T-helper 22 cell (primary cell): ENCODE results near the gene MDC1.
"Not testable (repeated sequence)": the region's sequence is repeated elsewhere in the genome, so short reads cannot be mapped to it uniquely, and the experiment has no call there.

Experiments used
- DNase-seq: peaks from one replicate; pipeline ENCODE4 v3.0.0-alpha.2; 2020; ENCODE audit warnings: low read depth

Gene MDC1

GRCh38 chr6:30717129-30717844 is at the start of gene MDC1:
Gene MDC1, minus strand, starts transcription at chr6:30717281. Its CDS starts 2,106 bp downstream, at chr6:30715175.
- peak; percentile 99 for DNase-seq

- DNase-seq = no peak
These were observed 49.5 kb upstream of the MDC1 start for GRCh38 chr6:30766461-30767157.

- not testable (repeated sequence) for DNase-seq
These were observed 48.4 kb upstream of the MDC1 start for GRCh38 chr6:30765495-30765894.

GRCh38 chr6:30764490-30765043 is 47.5 kb upstream of the MDC1 start:
- DNase-seq = not testable (repeated sequence)

GRCh38 chr6:30763618-30764489 is 46.8 kb upstream of the MDC1 start:
- DNase-seq = no peak

- DNase-seq = no peak
These were observed 46.1 kb upstream of the MDC1 start for GRCh38 chr6:30763155-30763617.

GRCh38 chr6:30761791-30762429 is 44.8 kb upstream of the MDC1 start:
- no peak for DNase-seq

GRCh38 chr6:30760549-30760948 is 43.5 kb upstream of the MDC1 start:
- DNase-seq = no peak

- no peak for DNase-seq
These were observed 42.6 kb upstream of the MDC1 start for GRCh38 chr6:30759575-30760239.

GRCh38 chr6:30757261-30757904 is 40.3 kb upstream of the MDC1 start:
- DNase-seq = no peak

GRCh38 chr6:30756405-30757003 is 39.4 kb upstream of the MDC1 start:
- not testable (repeated sequence) for DNase-seq

- DNase-seq = no peak
These were observed 37.5 kb upstream of the MDC1 start for GRCh38 chr6:30754631-30755030.

- no peak for DNase-seq
These were observed 35.3 kb upstream of the MDC1 start for GRCh38 chr6:30752157-30752927.

- no peak for DNase-seq
These were observed 33.2 kb upstream of the MDC1 start for GRCh38 chr6:30750379-30750668.

GRCh38 chr6:30749554-30750378 is 32.7 kb upstream of the MDC1 start:
- no peak for DNase-seq

- DNase-seq = no peak
These were observed 31.9 kb upstream of the MDC1 start for GRCh38 chr6:30748851-30749540.

GRCh38 chr6:30747902-30748769 is 31.1 kb upstream of the MDC1 start:
- no peak for DNase-seq
